NCI-H187 treated with DMSO at 0.1 percent for 48 hours (cell line): ENCODE measurements around the gene CPB1.

Experiments
- DNase-seq: peaks from one replicate; lab custom pipeline; 2025; lab: John Stamatoyannopoulos, UW

Gene CPB1

GRCh38 chr3:148833223-148833622 lies 5.6 kb downstream of the CPB1 start:
- no peak for DNase-seq

GRCh38 chr3:148839805-148840204 lies 12.2 kb downstream of the CPB1 start:
- DNase-seq = no peak

GRCh38 chr3:148840451-148840850 lies 12.8 kb downstream of the CPB1 start:
- DNase-seq = no peak

- DNase-seq = no peak
These were observed 18.3 kb downstream of the CPB1 start for GRCh38 chr3:148845756-148846395.

DNA sequence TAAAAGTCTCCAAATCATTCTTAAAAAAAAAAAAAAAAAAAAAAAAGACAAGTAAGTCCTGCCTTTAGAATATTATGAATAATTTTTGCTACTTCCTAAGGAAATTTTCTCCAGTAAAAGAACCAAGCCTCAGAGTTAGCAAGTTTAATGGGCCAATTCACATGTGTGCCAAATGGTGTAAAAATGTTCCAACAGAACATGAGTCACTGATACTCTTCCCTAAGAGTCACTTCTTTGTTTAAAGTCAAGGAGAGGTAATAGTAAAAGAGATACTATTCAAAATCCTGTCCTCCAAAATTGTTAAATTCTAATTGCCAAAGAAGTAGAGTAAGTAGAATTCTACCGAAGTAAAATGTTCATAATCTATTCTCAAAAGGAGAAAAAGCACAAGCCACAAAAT lies 19.7 kb downstream of the CPB1 start:
- DNase-seq = no peak

- no peak for DNase-seq
These were observed 20.8 kb downstream of the CPB1 start for GRCh38 chr3:148848410-148848809.

DNA sequence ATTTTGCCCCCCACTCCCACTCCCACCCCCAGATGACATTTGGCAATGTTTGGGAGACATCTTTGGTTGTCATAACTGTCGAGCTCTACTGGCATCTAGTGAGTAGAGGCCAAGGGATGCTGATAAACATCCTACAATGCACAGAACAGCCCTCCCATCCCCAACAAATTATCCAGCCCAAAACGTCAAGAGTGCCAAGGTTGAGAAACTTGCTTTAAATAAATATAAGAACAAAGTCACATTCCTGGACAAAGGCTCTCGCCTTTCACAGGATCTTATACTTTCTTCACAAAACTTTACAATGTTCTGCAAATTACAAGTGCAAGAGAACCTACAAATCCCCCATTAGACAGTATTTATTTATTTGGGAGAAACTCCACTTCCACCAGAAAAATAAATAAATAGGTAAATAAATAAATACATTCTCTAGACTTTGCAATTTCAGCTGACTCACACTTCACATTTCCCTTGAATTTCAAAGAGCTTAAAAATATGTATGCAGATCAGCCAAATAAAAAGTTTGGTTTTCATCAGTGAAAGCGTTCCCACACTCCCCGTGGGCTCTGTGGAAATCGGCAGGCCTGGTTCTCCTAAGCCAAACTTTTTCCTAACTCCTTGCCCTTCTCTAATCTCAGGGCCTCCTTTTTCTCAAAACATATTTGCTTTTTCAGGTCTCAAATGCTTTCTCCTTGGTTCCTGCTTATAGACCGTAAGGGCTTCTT lies 24.8 kb downstream of the CPB1 start:
- DNase-seq = no peak

- no peak for DNase-seq
These were observed 25.5 kb downstream of the CPB1 start for GRCh38 chr3:148853076-148853475.

DNA sequence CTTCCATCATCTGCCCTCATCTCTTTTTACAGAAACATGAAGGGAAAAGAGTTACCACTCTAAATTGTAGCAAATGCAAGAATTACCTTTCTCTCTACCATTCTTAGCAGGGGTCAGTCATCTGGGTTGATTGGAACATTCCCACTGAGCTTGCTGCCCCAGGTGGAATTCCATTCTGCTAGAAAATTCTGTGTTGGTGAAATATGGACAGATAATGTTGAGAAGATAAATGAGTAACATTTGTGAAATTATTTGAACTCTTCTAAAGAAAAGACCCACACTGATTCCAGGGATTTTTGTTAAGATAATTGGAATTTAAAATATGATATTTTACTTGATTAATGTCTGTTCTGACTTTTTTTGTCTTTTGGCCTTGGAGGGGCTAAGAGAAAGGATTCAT lies 26.4 kb downstream of the CPB1 start:
- no peak for DNase-seq

DNA sequence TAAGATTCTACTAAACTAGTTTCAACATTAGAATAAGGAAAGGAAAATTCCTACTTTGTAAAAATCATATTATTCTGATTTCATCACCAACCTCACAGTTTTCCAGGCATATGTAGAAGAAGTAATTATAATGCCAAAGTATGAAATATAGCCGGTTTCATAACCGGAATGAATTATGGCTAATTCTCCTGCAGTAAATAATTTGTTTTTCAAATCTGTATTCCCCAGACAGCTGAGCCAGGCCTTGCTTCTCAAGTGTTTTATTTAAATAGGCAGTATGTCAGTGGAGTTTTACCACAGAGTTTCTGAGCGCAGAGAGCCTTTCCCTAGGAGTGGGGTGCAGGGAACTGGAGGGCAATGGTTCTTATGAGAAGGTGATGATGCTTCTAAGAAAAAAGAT lies 28.8 kb downstream of the CPB1 start:
- no peak for DNase-seq

DNA sequence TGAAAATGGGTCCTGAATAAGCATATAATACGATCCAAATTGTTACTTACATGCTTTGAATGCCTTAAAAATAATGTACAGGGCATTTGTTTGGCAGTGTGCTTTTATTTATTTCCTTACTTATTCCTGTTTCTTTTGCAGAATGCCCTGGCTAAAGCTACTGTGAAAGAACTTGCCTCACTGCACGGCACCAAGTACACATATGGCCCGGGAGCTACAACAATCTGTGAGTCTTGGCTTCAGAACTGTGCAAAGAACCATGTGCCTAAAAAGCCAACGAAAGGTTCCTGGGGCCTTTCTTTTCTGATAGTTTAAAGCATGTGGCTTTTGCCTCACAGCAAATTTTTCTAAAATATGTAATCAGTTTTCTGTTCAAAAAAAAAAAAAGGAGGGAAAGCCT lies 29.7 kb downstream of the CPB1 start:
- DNase-seq = no peak

GRCh38 chr3:148861277-148861869 lies 33.8 kb downstream of the CPB1 start:
- DNase-seq = no peak

GRCh38 chr3:148863297-148863696 lies 35.7 kb downstream of the CPB1 start:
- DNase-seq = no peak

- no peak for DNase-seq
These were observed 36.2 kb downstream of the CPB1 start for GRCh38 chr3:148863814-148864213.

- DNase-seq = no peak
These were observed 37.4 kb downstream of the CPB1 start, which contains the start of gene CPA3 for GRCh38 chr3:148865049-148865448. CPA3 (plus strand) TSS chr3:148865296; CDS start chr3:148865308, 12 bp downstream.

DNA sequence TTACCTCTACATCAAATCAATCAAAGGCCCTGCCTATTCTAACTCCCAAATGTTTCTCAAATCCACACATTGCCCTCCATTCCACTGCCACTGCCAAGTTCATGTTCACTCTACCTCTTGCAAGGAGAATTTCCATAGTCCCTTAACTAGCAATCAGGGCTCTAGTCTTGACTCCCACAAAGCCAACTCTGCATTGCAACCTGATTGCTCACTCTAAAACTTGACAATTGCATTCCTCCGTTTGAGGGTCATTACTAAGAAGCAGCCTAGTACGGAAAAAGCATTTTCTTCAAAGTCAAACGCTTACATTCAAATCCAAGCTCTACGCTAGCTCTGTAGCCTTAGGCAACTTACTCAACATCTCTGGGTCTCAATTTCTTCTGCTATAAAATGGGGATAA lies 38.6 kb downstream of the CPB1 start:
- DNase-seq = no peak

DNA sequence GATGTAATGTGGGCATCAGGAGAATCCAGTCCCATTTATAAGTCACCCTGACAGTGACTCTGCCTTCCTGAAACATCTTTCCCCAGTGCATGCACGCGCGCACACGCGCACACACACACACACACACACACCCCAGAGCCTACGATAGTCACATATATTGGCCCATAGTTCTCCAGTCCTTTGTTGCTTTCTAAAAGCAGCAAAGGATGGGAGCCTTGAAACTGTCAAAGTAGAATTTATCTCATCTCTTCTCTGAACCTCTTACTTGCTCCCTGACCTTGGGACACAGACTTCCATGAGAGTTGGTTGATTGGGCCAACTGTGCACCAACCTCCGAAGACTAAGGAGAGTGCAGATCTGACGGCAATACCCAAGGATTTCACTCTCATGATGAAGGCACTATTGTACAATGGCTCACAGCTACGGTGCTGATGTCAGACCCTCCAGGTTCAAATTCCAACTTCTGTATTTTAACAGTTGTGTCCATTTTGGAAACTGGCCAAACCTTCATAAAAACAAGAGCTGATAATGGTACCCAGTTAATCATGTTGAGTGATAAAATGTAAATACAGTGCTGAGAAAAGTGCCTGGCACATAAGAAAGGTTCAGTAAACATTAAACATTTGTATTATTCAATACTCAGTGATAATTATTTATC lies 45.8 kb downstream of the CPB1 start:
- no peak for DNase-seq

DNA sequence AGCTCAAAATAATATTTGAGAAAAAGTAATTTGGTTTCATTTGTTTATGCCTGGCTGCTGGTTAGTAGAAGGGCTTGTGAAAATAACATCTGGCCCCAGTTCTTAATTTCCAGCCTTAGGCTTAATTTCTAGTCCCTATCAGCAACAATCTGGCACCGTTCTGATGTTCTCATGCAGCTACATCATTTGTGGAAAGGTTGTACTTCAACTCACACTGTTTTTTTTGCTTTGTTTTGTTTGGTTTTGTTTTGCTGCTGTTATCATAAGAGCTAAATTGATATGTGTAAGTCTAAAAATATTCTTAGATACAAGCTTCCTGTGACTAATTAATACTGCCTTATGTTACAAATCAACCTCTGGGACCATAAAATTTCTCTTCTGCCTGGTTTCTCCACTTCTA lies 46.4 kb downstream of the CPB1 start:
- no peak for DNase-seq

DNA sequence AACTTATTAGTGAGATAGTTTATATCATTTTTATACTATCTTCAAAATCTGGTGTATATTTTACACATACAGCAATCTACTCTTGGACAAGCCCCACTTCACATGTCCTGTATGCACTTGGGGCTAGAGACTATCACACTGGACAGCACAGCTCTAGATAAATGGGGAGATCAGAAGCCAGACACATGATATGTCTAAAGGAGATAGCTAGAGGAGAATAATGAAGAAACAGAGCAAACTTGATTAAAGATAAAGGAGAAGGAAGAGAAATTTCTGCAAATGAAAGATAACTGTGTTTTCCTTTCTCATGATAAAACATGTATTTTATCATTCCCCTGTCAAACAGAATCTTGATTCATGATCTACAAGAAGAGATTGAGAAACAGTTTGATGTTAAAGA lies 50.5 kb downstream of the CPB1 start:
- DNase-seq = no peak

DNA sequence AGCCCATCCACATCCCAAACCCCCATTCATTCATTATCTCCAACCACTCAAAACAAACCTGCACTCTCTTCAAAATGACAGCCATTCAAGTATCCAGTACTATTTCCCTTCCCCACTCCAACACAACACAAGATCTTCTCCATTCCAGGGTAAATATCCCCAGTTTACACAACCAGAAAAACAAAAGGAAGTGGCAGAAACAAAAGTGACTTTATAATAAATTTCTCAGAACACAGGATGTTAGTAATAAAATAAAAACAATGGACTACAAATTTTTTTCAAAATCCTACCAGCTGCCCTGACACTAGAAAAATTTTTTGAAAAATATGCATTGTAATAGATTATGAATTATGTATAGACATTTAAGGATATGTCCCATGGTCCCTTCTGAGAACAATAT lies 51.6 kb downstream of the CPB1 start:
- DNase-seq = no peak

GRCh38 chr3:148880681-148881080 lies 53.1 kb downstream of the CPB1 start:
- no peak for DNase-seq

DNA sequence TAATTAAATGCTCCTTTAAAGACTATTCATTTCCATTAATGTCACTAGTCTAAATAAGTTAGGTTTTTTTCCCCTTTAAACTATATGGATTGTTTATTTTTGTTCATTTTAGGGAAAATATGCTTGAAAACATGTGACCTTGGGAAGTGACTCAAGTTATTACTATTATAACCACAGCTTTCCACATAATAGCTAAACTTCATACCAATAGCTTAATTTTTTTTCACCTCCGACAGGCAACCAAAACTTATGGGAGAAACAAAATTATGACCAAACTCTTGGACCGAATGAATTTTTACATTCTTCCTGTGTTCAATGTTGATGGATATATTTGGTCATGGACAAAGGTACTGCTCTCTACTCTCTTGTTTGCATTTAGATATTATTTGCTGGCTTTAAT lies 53.7 kb downstream of the CPB1 start:
- no peak for DNase-seq

- DNase-seq = no peak
These were observed 54.7 kb downstream of the CPB1 start for GRCh38 chr3:148882288-148882687.
